B cell (primary cell): ENCODE results near the gene CNBP. TPM values are rescaled to one million over a fixed set of nuclear protein-coding genes. Genes with fewer than 3 reads are reported as not detected.

Experiments used
- ATAC-seq: fragments of 200-7000 bp; cut with Tn5 transposase; one replicate; pipeline ENCODE4 v1.10.0; 2021; ENCODE audit warnings: low read depth, mild to moderate bottlenecking, moderate number of reproducible peaks, moderate library complexity
- CTCF ChIA-PET: fragments of 350-600 bp; sonication (Branson Sonifier 250); formaldehyde crosslinking; loops from one replicate; lab custom pipeline; 2021; ENCODE audit warnings: antibody characterized with exemption, inconsistent platforms; lab: Charles Lee
- POLR2A ChIA-PET: fragments of 350-600 bp; sonication (Branson Sonifier 250); formaldehyde crosslinking; loops from one replicate; lab custom pipeline; 2021; ENCODE audit warnings: antibody characterized with exemption; lab: Charles Lee
- DNase-seq: peaks from one replicate; pipeline ENCODE4 v3.0.0; 2013
- H2AFZ ChIP-seq: 2 replicates; pipeline ENCODE4 v1.6.1; 2012; ENCODE audit warnings: mild to moderate bottlenecking, low read depth, low read length; ENCODE audit not compliant: insufficient read depth, poor library complexity, severe bottlenecking
- H3K27ac ChIP-seq, 2 donors: 1 replicate in 1 of 2; 2 replicates in 1 of 2; pipeline ENCODE4 v1.5.1; 2012 to 2013; ENCODE audit warnings: low read length in 2 of 2, mild to moderate bottlenecking in 2 of 2, moderate library complexity in 1 of 2
- H3K27me3 ChIP-seq, 4 experiments: fragments of 200-600 bp in 1 of 4; sonication (generic) in 1 of 4; replicated peaks in 1 of 4; 1 replicate in 2 of 4; 2 replicates in 2 of 4; pipeline versions ENCODE4 v1.6.1 to v1.7.0; 2013 to 2016; ENCODE audit warnings: low read length in 3 of 4, mild to moderate bottlenecking in 2 of 4, mixed read lengths in 1 of 4, moderate library complexity in 1 of 4; ENCODE audit not compliant: insufficient read depth in 4 of 4, control insufficient read depth in 3 of 4; ENCODE audit errors: control extremely low read depth in 1 of 4
- H3K36me3 ChIP-seq, 2 experiments: replicated peaks in 1 of 2; 1 replicate in 1 of 2; 2 replicates in 1 of 2; pipeline versions ENCODE4 v1.6.1 to v1.7.1; 2013; ENCODE audit warnings: low read length in 1 of 2; ENCODE audit not compliant: insufficient read depth in 2 of 2, control insufficient read depth in 1 of 2; ENCODE audit errors: control extremely low read depth in 1 of 2, extremely low read depth in 1 of 2
- H3K4me1 ChIP-seq, 2 donors: fragments of 200-600 bp in 1 of 2; sonication (generic) in 1 of 2; 1 replicate in 1 of 2; 2 replicates in 1 of 2; pipeline versions ENCODE4 v1.5.1 to v1.6.1; 2013 to 2017; ENCODE audit warnings: low read length in 2 of 2; ENCODE audit not compliant: control insufficient read depth in 2 of 2, insufficient read depth in 2 of 2
- H3K4me2 ChIP-seq: replicated peaks from 2 replicates; pipeline ENCODE3; 2012; ENCODE audit warnings: mild to moderate bottlenecking, low read depth, low read length; ENCODE audit not compliant: poor library complexity, severe bottlenecking
- H3K4me3 ChIP-seq, 5 experiments: fragments of 200-600 bp in 1 of 5; sonication (generic) in 1 of 5; 1 replicate in 3 of 5; 2 replicates in 2 of 5; pipeline versions ENCODE4 v1.5.1 to v1.7.0; 2011 to 2016; ENCODE audit warnings: low read length in 4 of 5, mild to moderate bottlenecking in 4 of 5, low read depth in 2 of 5, control low read depth in 1 of 5, moderate library complexity in 1 of 5; ENCODE audit not compliant: insufficient read depth in 1 of 5; ENCODE audit errors: control extremely low read depth in 1 of 5, extremely low read depth in 1 of 5
- H3K79me2 ChIP-seq: fragments of 200-600 bp; sonication (generic); one replicate; pipeline ENCODE4 v1.6.0; 2016; ENCODE audit warnings: low read length; ENCODE audit not compliant: control insufficient read depth, insufficient read depth
- H3K9ac ChIP-seq: fragments of 200-600 bp; sonication (generic); 2 replicates; pipeline ENCODE4 v1.6.1; 2017; ENCODE audit warnings: mild to moderate bottlenecking, low read length, moderate library complexity
- H3K9me3 ChIP-seq, 3 donors: one replicate each; pipeline versions ENCODE4 v1.6.1 to v1.7.1; 2013; ENCODE audit warnings: low read length in 2 of 3; ENCODE audit not compliant: control insufficient read depth in 2 of 3, insufficient read depth in 1 of 3; ENCODE audit errors: control extremely low read depth in 1 of 3
- H4K20me1 ChIP-seq: 2 replicates; pipeline ENCODE4 v1.6.0; 2012; ENCODE audit warnings: mild to moderate bottlenecking, low read length; ENCODE audit not compliant: insufficient read depth, control insufficient read depth, poor library complexity, severe bottlenecking
- H3K27ac Mint-ChIP-seq: one replicate; pipeline ENCODE4 v1.8.0; 2021; ENCODE audit warnings: mixed read lengths
- H3K27me3 Mint-ChIP-seq: one replicate; pipeline ENCODE4 v1.8.0; 2021; ENCODE audit warnings: mixed read lengths
- H3K4me1 Mint-ChIP-seq: one replicate; pipeline ENCODE4 v1.8.0; 2021; ENCODE audit warnings: mixed read lengths
- H3K4me3 Mint-ChIP-seq: one replicate; pipeline ENCODE4 v1.8.0; 2021; ENCODE audit warnings: mixed read lengths
- H3K9me3 Mint-ChIP-seq: one replicate; pipeline ENCODE4 v1.8.0; 2022; ENCODE audit warnings: mixed read lengths; ENCODE audit not compliant: insufficient read depth
- CTCF ChIP-seq: fragments of 200-600 bp; IDR thresholded peaks from one replicate; pipeline ENCODE4 v1.8.0; 2022; ENCODE audit warnings: antibody characterized with exemption, mild to moderate bottlenecking
- EZH2 ChIP-seq: IDR thresholded peaks from 2 replicates; pipeline ENCODE4 v1.6.1; 2012; ENCODE audit warnings: borderline replicate concordance, low read depth, mild to moderate bottlenecking, moderate library complexity, low read length; ENCODE audit not compliant: insufficient read depth, poor library complexity, severe bottlenecking
- WGBS: methylation state at CpG from one replicate; pipeline ENCODE4 v1.1.5; 2013; ENCODE audit warnings: missing lambda C conversion rate; ENCODE audit not compliant: insufficient coverage; 5-methylcytosine and 5-hydroxymethylcytosine counted together
- intact Hi-C: fragments of 100-400 bp; cut with micrococcal nuclease; formaldehyde crosslinking; loops from one replicate; pipeline ENCODE4 v1.10.0; 2022
- polyA plus RNA-seq: library from polyadenylated mRNA; depleted of rRNA; stranded (reverse); fragments of >200 nt; gene quantifications from 2 replicates; pipeline ENCODE4 v1.2.3, GENCODE V29; 2012
- total RNA-seq, 2 donors: library from RNA; stranded (reverse); fragments of 120-200 nt in 1 of 2; gene quantifications; 1 replicate in 1 of 2; 2 replicates in 1 of 2; pipeline versions ENCODE4 v1.2.3 to v1.2.4, GENCODE V29; 2013 to 2022

Gene CNBP
- total and polyA plus RNA-seq, 2 donors (not counting 1 experiment from before 2014, with no cell fraction given): 167 to 304 TPM

GRCh38 chr3:129231331-129232119 is 47.8 kb upstream of the CNBP start:
- ATAC-seq: no peak
- intact Hi-C loops: loop anchor here (5.0 kb wide), 2 partner anchors 211 to 504 kb away; partner anchors contain the start of genes IFT122 and RAB7A
- Histone ChIP-seq H3K4me3 (peak overlapping the region in 1 of 5 experiments; percentile 19), H3K9ac (no peak overlapping the region), H3K79me2 (no peaks in the 10 kb centered on the region), H3K27ac (peak overlapping the region; percentile 15 to 64), H3K9me3 (peaks cover 0 to 4% (median 0%) of the 10 kb centered on the region in 3 donors), H3K27me3 (no peaks in the 10 kb centered on the region), H3K4me2 (no peak overlapping the region), H2AFZ (no peak overlapping the region), H3K4me1 (peaks cover 29 to 45% of the 10 kb centered on the region in 2 donors), H4K20me1 (no peaks in the 10 kb centered on the region), H3K36me3 (no peaks in the 10 kb centered on the region)
- CTCF ChIA-PET: interaction anchor here (0.6 to 11.3 kb wide), 4 partner anchors 14 to 260 kb away, joined by 3 to 98 read pairs (median 4); partner anchors contain the start of gene COPG1
- Mint-ChIP-seq H3K4me3 (no peak overlapping the region), H3K9me3 (peaks cover 4% of the 10 kb centered on the region), H3K27me3 (no peaks in the 10 kb centered on the region), H3K4me1 (peaks cover 54% of the 10 kb centered on the region), H3K27ac (peak overlapping the region; percentile 80)
- POLR2A ChIA-PET: interaction anchor here (0.5 to 2.6 kb wide), 4 partner anchors 22 to 49 kb away, joined by 3 to 28 read pairs (median 5); partner anchors contain the start of gene CNBP
- WGBS: 95% methylated on average over 5 of the region's 10 CpGs
- no peak for TF ChIP-seq CTCF
- no peak for TF ChIP-seq EZH2
- peak; percentile 39 for DNase-seq
